Testis (tissue), 3 donors: ENCODE measurements around the gene NOL4L. TPM values are rescaled to one million over a fixed set of nuclear protein-coding genes. Genes with fewer than 3 reads are reported as not detected.

Source experiments
- DNase-seq: peaks from one replicate; pipeline ENCODE4 v3.0.0-alpha.2; 2019
- H3K27ac ChIP-seq, 2 donors: fragments of 200-600 bp; sonication (generic); one replicate each; pipeline ENCODE4 v1.5.1; 2019
- H3K27me3 ChIP-seq: fragments of 200-600 bp; sonication (generic); one replicate; pipeline ENCODE4 v1.5.1; 2019
- H3K36me3 ChIP-seq: fragments of 200-600 bp; sonication (generic); one replicate; pipeline ENCODE4 v1.5.1; 2017; ENCODE audit warnings: low read depth; ENCODE audit errors: missing control alignments
- H3K4me1 ChIP-seq: fragments of 200-600 bp; sonication (generic); one replicate; pipeline ENCODE4 v1.5.1; 2019
- H3K4me3 ChIP-seq, 2 donors: fragments of 200-600 bp; sonication (generic); one replicate each; pipeline ENCODE4 v1.5.1; 2017 to 2019
- H3K9me3 ChIP-seq: fragments of 200-600 bp; sonication (generic); one replicate; pipeline ENCODE4 v1.5.1; 2017
- CTCF ChIP-seq, 3 experiments: fragments of 450-650 bp in 2 of 3; fragments of 200-600 bp in 1 of 3; sonication (generic) in 1 of 3; IDR thresholded peaks; one replicate each; pipeline ENCODE4 v1.5.1; 2016 to 2019; ENCODE audit warnings: antibody characterized with exemption in 3 of 3, mild to moderate bottlenecking in 2 of 3, moderate library complexity in 1 of 3
- POLR2A ChIP-seq: fragments of 450-650 bp; IDR thresholded peaks from one replicate; pipeline ENCODE4 v1.6.1; 2017; ENCODE audit warnings: antibody characterized with exemption, mild to moderate bottlenecking, moderate library complexity
- WGBS, 2 donors: methylation state at CpG; one replicate each; pipeline ENCODE4 v1.1.5; 2018; 5-methylcytosine and 5-hydroxymethylcytosine counted together
- intact Hi-C: fragments of 100-400 bp; cut with DNase I; formaldehyde crosslinking; loops from one replicate; pipeline ENCODE4 v1.15.1; 2023; ENCODE audit warnings: low total_unique reads
- polyA plus RNA-seq: library from polyadenylated mRNA; stranded (reverse); fragments of 350-450 nt; fragmentation: Illumina TruSeq; extraction: RNeasy Lipid Tissue Mini Kit (QIAGEN cat#74804); gene quantifications from one replicate; pipeline ENCODE4 v1.2.3, GENCODE V29; 2014; ENCODE audit warnings: low read depth, low replicate concordance; ENCODE audit not compliant: insufficient read depth
- total RNA-seq, 2 donors: library from RNA; depleted of rRNA; stranded (reverse); fragments of >200 nt; gene quantifications; one replicate each; pipeline ENCODE4 v1.2.3, GENCODE V29; 2016

NOL4L gene
- total and polyA plus RNA-seq, 3 donors from 2014 or later: 100.0 to 129 (median 115) TPM

GRCh38 chr20:32534661-32535240 lies 50.4 kb downstream of the NOL4L start:
- no peak overlapping the region for H3K27ac ChIP-seq
- H3K4me3 ChIP-seq: no peak overlapping the region
- DNase-seq: no peak
- no peaks in the 10 kb centered on the region for H3K9me3 ChIP-seq
- peaks cover 26% of the 10 kb centered on the region for H3K4me1 ChIP-seq
- no peaks in the 10 kb centered on the region for H3K27me3 ChIP-seq
- intact Hi-C loops: no loop called here
- no peak for TF ChIP-seq CTCF (IDR thresholded peaks at IDR 0.05)
- TF ChIP-seq POLR2A: no peak
- H3K36me3 ChIP-seq: no peaks in the 10 kb centered on the region
- 78 to 80% methylated on average over 8 of the region's 8 CpGs for WGBS, 2 donors

GRCh38 chr20:32533732-32534131 lies 51.4 kb downstream of the NOL4L start:
- H3K4me1 ChIP-seq: peaks cover 16% of the 10 kb centered on the region
- no peak overlapping the region for H3K4me3 ChIP-seq
- no peak overlapping the region for H3K27ac ChIP-seq
- intact Hi-C loops: no loop called here
- no peak for DNase-seq
- TF ChIP-seq POLR2A (no peak), CTCF (IDR thresholded peaks at IDR 0.05) (no peak)
- no peaks in the 10 kb centered on the region for H3K36me3 ChIP-seq
- no peaks in the 10 kb centered on the region for H3K9me3 ChIP-seq
- 91 to 97% methylated on average over 6 of the region's 6 CpGs for WGBS, 2 donors
- no peaks in the 10 kb centered on the region for H3K27me3 ChIP-seq

- TF ChIP-seq POLR2A (no peak), CTCF (IDR thresholded peaks at IDR 0.05) (no peak)
- DNase-seq: no peak
- Histone ChIP-seq H3K27ac (no peak overlapping the region), H3K27me3 (no peaks in the 10 kb centered on the region), H3K4me1 (peaks cover 18% of the 10 kb centered on the region), H3K36me3 (no peaks in the 10 kb centered on the region), H3K9me3 (no peaks in the 10 kb centered on the region), H3K4me3 (no peak overlapping the region)
- intact Hi-C loops: no loop called here
- WGBS, 2 donors: 90% methylated on average over 7 of the region's 7 CpGs
These were observed 52.9 kb downstream of the NOL4L start for GRCh38 chr20:32532246-32532645.

GRCh38 chr20:32528905-32529670 lies 56.0 kb downstream of the NOL4L start:
- TF ChIP-seq CTCF (IDR thresholded peaks at IDR 0.05): no peak
- TF ChIP-seq POLR2A: no peak
- Histone ChIP-seq H3K9me3 (no peaks in the 10 kb centered on the region), H3K4me1 (peaks cover 30% of the 10 kb centered on the region), H3K27me3 (no peaks in the 10 kb centered on the region), H3K4me3 (no peak overlapping the region), H3K36me3 (no peaks in the 10 kb centered on the region), H3K27ac (no peak overlapping the region)
- WGBS, 2 donors: 93% methylated on average over 9 to 13 of the region's 13 CpGs
- intact Hi-C loops: no loop called here
- no peak for DNase-seq
